Measurements from ENCODE around the gene SCYGR8. TPM values are rescaled to one million over a fixed set of nuclear protein-coding genes. Genes with fewer than 3 reads are reported as not detected.

SCYGR8 gene
- total RNA-seq, 1 experiment from 2014 or later = not detected

- no peak for ATAC-seq
- TF ChIP-seq CTCF (IDR thresholded peaks at IDR 0.05) (no peak), POLR2AphosphoS5 (IDR thresholded peaks at IDR 0.05; ENCODE audit: low read depth, low read length) (no peak)
Observed at GRCh38 chr2:227759411-227760118, 13.9 kb downstream of the SCYGR8 start.

GRCh38 chr2:227761740-227762476 lies 16.2 kb downstream of the SCYGR8 start:
- Histone ChIP-seq H3K27ac (ENCODE audit: low read length) (no peak overlapping the region), H3K27me3 (ENCODE audit: control insufficient read depth, insufficient read depth, low read length) (no peaks in the 10 kb centered on the region), H3K9me3 (ENCODE audit: control insufficient read depth, insufficient read depth, low read depth, low read length) (no peaks in the 10 kb centered on the region), H3K36me3 (ENCODE audit: control insufficient read depth, insufficient read depth, low read length) (no peaks in the 10 kb centered on the region), H3K4me1 (ENCODE audit: control insufficient read depth, insufficient read depth, low read length) (no peaks in the 10 kb centered on the region), H3K4me3 (ENCODE audit: low read depth in 2 of 2, low read length in 2 of 2) (no peak overlapping the region)
- POLR2A ChIA-PET = interaction anchor here (0.6 kb wide), 1 partner anchor 85 kb away, joined by 3 read pairs; no protein-coding TSS in a partner anchor
- intact Hi-C loops (cut with micrococcal nuclease; ENCODE audit: unreplicated experiment) (loop anchor here (5.0 to 10.0 kb wide), 2 partner anchors 187 to 630 kb away; no protein-coding TSS in a partner anchor), in situ Hi-C loops (cut with HindIII; ENCODE audit: low pct_unique_long_range_greater_than_20kb, low sequenced_read_pairs) (no loop called here)
- TF ChIP-seq POLR2AphosphoS5 (IDR thresholded peaks at IDR 0.05; ENCODE audit: low read depth, low read length) (no peak), SIN3A (IDR thresholded peaks at IDR 0.05; ENCODE audit: borderline replicate concordance, insufficient read depth, low read depth, low read length) (no peak), TCF7L2 (IDR thresholded peaks at IDR 0.05; ENCODE audit: low read depth, low read length) (no peak), CTCF (IDR thresholded peaks at IDR 0.05) (no peak), REST (IDR thresholded peaks at IDR 0.05; ENCODE audit: insufficient read depth in 1 of 2, low read depth in 2 of 2, low read length in 1 of 2) (no peak)
- ATAC-seq = no peak
- DNase-seq (ENCODE audit: low read depth, low spot score) = no peak
- BruUV-seq (replicated peaks) = no TSS peak
- CTCF ChIA-PET = no interaction called here

More at GRCh38 chr2:227759411-227760118, 13.9 kb downstream of the SCYGR8 start:
- ChIA-PET POLR2A (no interaction called here), CTCF (interaction anchor here (0.5 kb wide), 1 partner anchor 30 kb away, joined by 6 read pairs; no protein-coding TSS in a partner anchor)
- Histone ChIP-seq H3K36me3 (ENCODE audit: control insufficient read depth, insufficient read depth, low read length) (no peaks in the 10 kb centered on the region), H3K4me3 (ENCODE audit: low read depth in 2 of 2, low read length in 2 of 2) (no peak overlapping the region), H3K27ac (ENCODE audit: low read length) (no peak overlapping the region), H3K4me1 (ENCODE audit: control insufficient read depth, insufficient read depth, low read length) (no peaks in the 10 kb centered on the region), H3K9me3 (ENCODE audit: control insufficient read depth, insufficient read depth, low read depth, low read length) (no peaks in the 10 kb centered on the region), H3K27me3 (ENCODE audit: control insufficient read depth, insufficient read depth, low read length) (no peaks in the 10 kb centered on the region)
- intact Hi-C loops (cut with micrococcal nuclease; ENCODE audit: unreplicated experiment) = loop anchor here (5.0 to 10.0 kb wide), 2 partner anchors 185 to 627 kb away; no protein-coding TSS in a partner anchor
- BruUV-seq (replicated peaks) = no TSS peak
- no peak for DNase-seq (ENCODE audit: low read depth, low spot score)
- in situ Hi-C loops (cut with HindIII; ENCODE audit: low pct_unique_long_range_greater_than_20kb, low sequenced_read_pairs) = no loop called here

All from Panc1 (cell line).